ENCODE results near the gene RAB11FIP3.
"Not testable (repeated sequence)": the region's sequence is repeated elsewhere in the genome, so short reads cannot be mapped to it uniquely, and the experiment has no call there.

RAB11FIP3 gene

GRCh38 chr16:505479-506245 is 80.2 kb downstream of the RAB11FIP3 start:
- no peak overlapping the region for H3K27ac ChIP-seq
- TF ChIP-seq ZFX (IDR thresholded peaks at IDR 0.05) (no peak), CTCF (conservative IDR thresholded peaks at IDR 0.05) (no peak)

GRCh38 chr16:506246-506546 is 80.7 kb downstream of the RAB11FIP3 start:
- TF ChIP-seq ZFX (IDR thresholded peaks at IDR 0.05), result no peak
- TF ChIP-seq CTCF (conservative IDR thresholded peaks at IDR 0.05), result no peak

GRCh38 chr16:507527-507926 is 82.1 kb downstream of the RAB11FIP3 start:
- not testable (repeated sequence) for H3K27ac ChIP-seq

More at GRCh38 chr16:506246-506546, 80.7 kb downstream of the RAB11FIP3 start:
- H3K27ac ChIP-seq, result no peak overlapping the region

- H3K27ac ChIP-seq, result peak overlapping the region; percentile 60
- TF ChIP-seq ZFX (IDR thresholded peaks at IDR 0.05) (no peak), CTCF (conservative IDR thresholded peaks at IDR 0.05) (no peak)
These were observed 82.5 kb downstream of the RAB11FIP3 start for GRCh38 chr16:507996-508395.

GRCh38 chr16:508884-509736 is 83.7 kb downstream of the RAB11FIP3 start:
- TF ChIP-seq CTCF (conservative IDR thresholded peaks at IDR 0.05) (no peak), ZFX (IDR thresholded peaks at IDR 0.05) (no peak)
- H3K27ac ChIP-seq, result peak overlapping the region; percentile 60

GRCh38 chr16:510066-510825 is 84.8 kb downstream of the RAB11FIP3 start:
- H3K27ac ChIP-seq, result peak overlapping the region; percentile 60; the same call in 1 of the 2 replicates
- TF ChIP-seq ZFX (IDR thresholded peaks at IDR 0.05) (no peak), CTCF (conservative IDR thresholded peaks at IDR 0.05) (no peak)

- TF ChIP-seq CTCF (conservative IDR thresholded peaks at IDR 0.05), result no peak
- no peak for TF ChIP-seq ZFX (IDR thresholded peaks at IDR 0.05)
- H3K27ac ChIP-seq, result no peak overlapping the region
These were observed 87.4 kb downstream of the RAB11FIP3 start for GRCh38 chr16:512802-513201.

Measured in C4-2B (cell line).